Measurements from ENCODE around the gene FNDC10.

FNDC10 gene

DNA sequence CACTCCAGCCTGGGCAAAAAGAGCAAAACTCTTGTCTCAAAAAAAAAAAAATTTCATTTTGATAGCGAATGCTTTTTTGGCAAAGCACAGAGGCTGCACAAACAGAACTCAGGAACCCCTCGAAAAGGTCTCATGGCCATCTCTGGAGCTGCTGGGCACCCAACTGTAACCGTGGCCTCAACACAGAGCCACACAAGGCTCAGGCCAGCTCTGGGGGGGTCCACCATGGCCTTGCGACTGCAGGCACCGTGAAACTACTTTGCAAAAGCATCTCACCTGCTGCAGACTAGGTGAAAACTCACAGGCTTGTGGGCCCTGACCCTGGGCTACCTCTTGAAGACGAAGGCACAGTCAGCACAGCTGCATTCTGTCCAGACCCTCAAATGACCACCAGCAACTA is 43.4 kb downstream of the FNDC10 start:
- no peak overlapping the region for H3K27ac ChIP-seq
- no peak overlapping the region for H3K4me3 ChIP-seq
- no peak for DNase-seq (ENCODE audit: low spot score)
- TF ChIP-seq, protein P1, sequence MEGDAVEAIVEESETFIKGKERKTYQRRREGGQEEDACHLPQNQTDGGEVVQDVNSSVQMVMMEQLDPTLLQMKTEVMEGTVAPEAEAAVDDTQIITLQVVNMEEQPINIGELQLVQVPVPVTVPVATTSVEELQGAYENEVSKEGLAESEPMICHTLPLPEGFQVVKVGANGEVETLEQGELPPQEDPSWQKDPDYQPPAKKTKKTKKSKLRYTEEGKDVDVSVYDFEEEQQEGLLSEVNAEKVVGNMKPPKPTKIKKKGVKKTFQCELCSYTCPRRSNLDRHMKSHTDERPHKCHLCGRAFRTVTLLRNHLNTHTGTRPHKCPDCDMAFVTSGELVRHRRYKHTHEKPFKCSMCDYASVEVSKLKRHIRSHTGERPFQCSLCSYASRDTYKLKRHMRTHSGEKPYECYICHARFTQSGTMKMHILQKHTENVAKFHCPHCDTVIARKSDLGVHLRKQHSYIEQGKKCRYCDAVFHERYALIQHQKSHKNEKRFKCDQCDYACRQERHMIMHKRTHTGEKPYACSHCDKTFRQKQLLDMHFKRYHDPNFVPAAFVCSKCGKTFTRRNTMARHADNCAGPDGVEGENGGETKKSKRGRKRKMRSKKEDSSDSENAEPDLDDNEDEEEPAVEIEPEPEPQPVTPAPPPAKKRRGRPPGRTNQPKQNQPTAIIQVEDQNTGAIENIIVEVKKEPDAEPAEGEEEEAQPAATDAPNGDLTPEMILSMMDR (IDR thresholded peaks at IDR 0.05) = no peak

DNA sequence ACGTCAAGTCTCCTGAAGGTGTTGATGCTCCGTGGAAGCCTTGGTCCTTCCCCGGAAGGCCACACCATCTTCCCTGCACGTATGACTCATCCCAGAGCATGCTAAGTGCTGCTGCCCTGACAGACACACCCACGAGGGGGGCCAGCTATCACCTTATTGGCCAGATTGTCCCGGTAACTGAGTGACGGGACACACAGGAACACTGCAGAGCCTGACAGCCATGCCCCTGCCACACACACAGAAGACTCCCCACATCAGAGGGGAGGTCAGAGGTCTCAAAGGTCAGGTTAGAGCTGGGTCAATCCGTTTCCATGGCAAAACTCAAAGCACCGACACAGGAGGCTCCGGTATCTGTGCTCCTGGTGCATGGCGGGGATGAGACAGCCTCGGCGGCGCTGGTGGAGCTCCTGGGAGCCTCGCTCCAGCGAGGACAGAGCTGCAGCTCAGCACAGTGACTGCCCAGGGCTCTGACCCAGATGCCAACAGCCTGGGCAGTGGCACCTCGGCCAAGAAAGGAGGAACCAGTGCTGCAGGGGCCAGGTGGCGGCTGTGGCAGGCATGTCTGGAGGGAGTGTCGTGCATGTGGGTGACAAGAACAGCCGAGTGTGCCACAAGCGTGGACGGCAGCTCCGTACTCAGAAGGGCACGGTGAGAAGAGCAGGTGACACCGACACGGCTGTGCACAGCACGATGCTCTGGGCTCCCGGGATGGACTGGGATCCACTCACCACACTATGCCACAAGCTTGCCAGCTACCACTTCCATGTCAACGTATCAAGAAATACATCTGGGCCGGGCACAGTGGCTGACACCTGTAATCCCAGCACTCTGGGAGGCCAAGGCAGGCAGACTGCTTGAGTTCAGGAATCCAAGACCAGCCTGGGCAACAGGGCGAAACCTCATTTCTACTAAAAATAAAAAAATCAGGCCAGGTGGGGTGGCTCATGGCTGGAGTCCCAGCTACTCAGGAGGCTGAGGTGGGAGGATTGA is 44.7 kb downstream of the FNDC10 start:
- no peak overlapping the region for H3K4me3 ChIP-seq
- DNase-seq (ENCODE audit: low spot score) = no peak
- TF ChIP-seq, protein P1 (IDR thresholded peaks at IDR 0.05) = no peak
- H3K27ac ChIP-seq = peak overlapping the region in 1 of 2 donors; percentile 0

- TF ChIP-seq, protein P1 (IDR thresholded peaks at IDR 0.05) = no peak
- no peak for DNase-seq (ENCODE audit: low spot score)
- Histone ChIP-seq H3K27ac (peak overlapping the region in 1 of 2 donors; percentile 0), H3K4me3 (no peak overlapping the region)
These were observed 45.4 kb downstream of the FNDC10 start for GRCh38 chr1:1554550-1554925.

DNA sequence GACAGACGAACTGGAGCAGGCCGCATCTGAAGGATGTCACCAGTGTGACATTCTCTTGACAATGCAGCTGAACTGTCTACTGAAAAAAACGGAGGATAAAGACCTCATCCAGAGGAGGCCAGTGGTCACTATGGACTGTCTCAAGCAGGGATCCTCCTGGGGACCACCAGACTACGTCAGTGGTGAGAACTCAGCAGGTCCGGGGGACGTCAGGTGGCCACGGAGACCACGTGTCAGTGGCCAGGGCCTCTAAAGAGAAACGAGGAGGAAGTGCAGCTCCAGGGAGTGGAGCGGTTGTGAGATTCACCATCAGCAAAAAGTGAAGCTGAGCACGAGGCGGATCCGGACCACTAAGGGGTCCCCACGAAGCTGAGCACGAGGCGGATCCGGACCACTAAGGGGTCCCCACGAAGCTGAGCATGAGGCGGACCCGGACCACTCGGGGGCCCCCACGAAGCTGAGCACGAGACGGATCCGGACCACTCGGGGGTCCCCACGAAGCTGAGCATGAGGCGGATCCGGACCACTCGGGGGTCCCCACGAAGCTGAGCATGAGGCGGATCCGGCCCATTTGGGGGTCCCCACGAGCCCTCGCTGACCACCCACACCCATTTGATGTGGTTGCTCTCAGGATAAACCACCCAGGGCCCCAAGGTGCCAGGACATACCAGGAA is 46.0 kb downstream of the FNDC10 start:
- DNase-seq (ENCODE audit: low spot score) = no peak
- no peak overlapping the region for H3K4me3 ChIP-seq
- TF ChIP-seq, protein P1 (IDR thresholded peaks at IDR 0.05) = no peak
- H3K27ac ChIP-seq = no peak overlapping the region

DNA sequence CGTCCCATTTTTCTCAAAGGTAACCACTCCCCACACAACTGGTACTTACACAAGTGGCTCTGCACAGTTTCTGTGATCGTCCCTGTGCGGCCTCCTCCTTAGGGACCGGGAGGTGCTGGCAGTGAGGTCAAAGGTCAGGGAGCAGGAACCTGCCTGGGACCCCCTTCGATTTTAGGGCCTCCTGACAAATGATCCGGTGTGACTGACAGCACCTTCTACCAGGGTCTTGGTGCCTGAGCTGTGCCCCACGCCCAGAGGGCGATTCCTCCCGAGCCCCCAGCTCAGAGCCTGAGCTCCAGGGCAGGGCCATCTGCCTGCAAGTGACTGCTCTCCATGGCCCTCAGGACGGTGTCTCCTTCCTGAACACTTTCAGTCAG is 47.7 kb downstream of the FNDC10 start:
- DNase-seq (ENCODE audit: low spot score) = no peak
- peak overlapping the region in 1 of 2 donors; percentile 10 for H3K27ac ChIP-seq
- H3K4me3 ChIP-seq = no peak overlapping the region
- TF ChIP-seq, protein P1 (IDR thresholded peaks at IDR 0.05) = no peak

DNA sequence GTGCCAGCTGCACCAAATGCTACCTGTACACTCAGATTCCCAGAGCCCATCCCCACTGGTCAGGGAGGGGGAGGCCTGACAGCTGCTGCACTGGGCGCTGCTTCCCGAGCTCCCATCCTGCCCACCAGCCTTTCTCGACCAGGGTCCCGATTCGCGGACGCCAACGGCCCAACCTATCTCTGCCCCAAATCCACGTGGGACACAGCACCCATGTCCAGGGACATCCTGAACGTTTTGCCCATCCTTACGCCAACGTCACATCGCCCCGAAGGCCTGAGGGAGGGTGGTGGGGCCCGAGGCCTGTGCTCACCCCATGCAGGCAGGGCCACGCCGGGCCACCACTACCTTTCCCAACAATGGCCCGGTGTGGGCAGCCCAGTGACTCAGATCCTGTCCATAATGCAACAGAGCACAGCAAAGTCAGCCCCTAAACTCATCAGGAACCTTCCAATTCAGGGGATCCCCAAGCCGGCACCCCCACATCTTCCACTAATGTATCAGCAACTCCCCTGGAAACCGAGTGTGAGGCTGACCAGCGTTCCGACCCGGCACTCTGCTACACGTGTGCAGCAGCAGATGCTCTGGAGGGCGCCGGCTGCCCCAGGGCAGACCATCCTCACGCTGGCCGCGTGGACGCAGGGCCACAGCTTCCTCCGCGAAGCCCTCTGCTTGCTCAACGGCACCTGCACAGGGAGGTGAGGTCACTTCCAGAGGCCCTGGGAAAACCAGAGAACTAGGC is 48.2 kb downstream of the FNDC10 start:
- H3K4me3 ChIP-seq = no peak overlapping the region
- H3K27ac ChIP-seq = no peak overlapping the region
- TF ChIP-seq, protein P1 (IDR thresholded peaks at IDR 0.05) = no peak
- DNase-seq (ENCODE audit: low spot score) = no peak
